Adrenal gland (tissue), 12 donors: ENCODE measurements around the gene CAMTA1. TPM values are rescaled to one million over a fixed set of nuclear protein-coding genes. Genes with fewer than 3 reads are reported as not detected.

Experiments used
- DNase-seq, 7 donors: peaks; one replicate each; pipeline ENCODE4 v3.0.0-alpha.2; 2019 to 2020
- H3K27ac ChIP-seq, 5 donors: fragments of 200-600 bp; sonication (generic) in 4 of 5; 1 replicate in 3 of 5; 2 replicates in 2 of 5; pipeline versions ENCODE4 v1.5.1 to v1.8.0; 2016 to 2020; ENCODE audit warnings: mild to moderate bottlenecking in 1 of 5
- H3K27me3 ChIP-seq: fragments of 200-600 bp; 2 replicates; pipeline ENCODE4 v1.8.0; 2021
- H3K36me3 ChIP-seq, 2 donors: fragments of 200-600 bp; replicated peaks in 1 of 2; 1 replicate in 1 of 2; 2 replicates in 1 of 2; pipeline versions ENCODE4 v1.5.1 to v1.8.0; 2018 to 2022
- H3K4me1 ChIP-seq, 2 donors: fragments of 200-600 bp; replicated peaks in 1 of 2; 1 replicate in 1 of 2; 2 replicates in 1 of 2; pipeline versions ENCODE4 v1.5.1 to v1.8.0; 2018 to 2021
- H3K4me3 ChIP-seq, 4 donors: fragments of 200-600 bp; sonication (generic) in 3 of 4; one replicate each; pipeline ENCODE4 v1.5.1; 2016 to 2018
- H3K9me3 ChIP-seq, 3 donors: fragments of 200-600 bp; sonication (generic) in 1 of 3; replicated peaks in 1 of 3; 1 replicate in 2 of 3; 2 replicates in 1 of 3; pipeline versions ENCODE4 v1.5.1 to v1.8.0; 2016 to 2021
- CTCF ChIP-seq, 6 experiments: fragments of 450-650 bp in 4 of 6; fragments of 200-600 bp in 2 of 6; sonication (generic) in 1 of 6; IDR thresholded peaks; 1 replicate in 5 of 6; 2 replicates in 1 of 6; pipeline versions ENCODE4 v1.5.1 to v1.8.0; 2016 to 2021; ENCODE audit warnings: antibody characterized with exemption in 6 of 6, mild to moderate bottlenecking in 2 of 6, moderate library complexity in 1 of 6
- POLR2A ChIP-seq, 2 donors: fragments of 450-650 bp; IDR thresholded peaks; one replicate each; pipeline ENCODE4 v1.6.1; 2017; ENCODE audit warnings: antibody characterized with exemption in 2 of 2, mild to moderate bottlenecking in 2 of 2, moderate library complexity in 1 of 2
- WGBS, 4 donors: extraction: QIAGEN DNeasy Blood & Tissue Kit in 2 of 4; methylation state at CpG; one replicate each; pipeline versions ENCODE4 v1.1.5 to v1.1.7; 2013 to 2017; 5-methylcytosine and 5-hydroxymethylcytosine counted together
- intact Hi-C, 2 donors: fragments of 100-400 bp; cut with DNase I; formaldehyde crosslinking; loops; one replicate each; pipeline versions ENCODE4 v1.14.1 to v1.15.0; 2022 to 2023
- polyA plus RNA-seq, 3 donors: library from polyadenylated mRNA; stranded (reverse); fragments of 200-250 nt in 2 of 3; fragments of 350-450 nt in 1 of 3; fragmentation: Illumina TruSeq in 1 of 3; extraction: RNeasy Lipid Tissue Mini Kit (QIAGEN cat#74804) in 1 of 3; gene quantifications; one replicate each; pipeline ENCODE4 v1.2.3, GENCODE V29; 2013 to 2014
- total RNA-seq, 9 donors: library from RNA; depleted of rRNA in 4 of 9; stranded (reverse); fragments of >200 nt in 4 of 9; fragments of 120-200 nt in 1 of 9; fragmentation: NEBNext Ultra II Directional in 1 of 9; extraction: Animal tissue kit (Norgen Biotek cat#: 25700) in 1 of 9; gene quantifications; one replicate each; pipeline versions ENCODE4 v1.1.0 to v1.2.4, GENCODE V29; 2013 to 2023
- donor health status: healthy with polysubstance abuse.
- donor health status: Bipolar disorder and iron deficiency.
- donor health status: DM: yes; HTN: yes; CAD: no.
- donor health status: DM: no; HTN: no; CAD: no.
- donor health status: DM: no; HTN: no; CAD: no.
- donor health status: DM: yes; HTN: yes; CAD: no.

The CAMTA1 gene
- total and polyA plus RNA-seq, 12 donors, result 62.9 to 141 (median 96.9) TPM

GRCh38 chr1:7300893-7301663 lies 515.8 kb downstream of the CAMTA1 start:
- Histone ChIP-seq H3K36me3 (no peaks in the 10 kb centered on the region), H3K4me1 (peaks cover 4 to 16% of the 10 kb centered on the region in 2 donors), H3K27ac (no peak overlapping the region), H3K9me3 (no peaks in the 10 kb centered on the region), H3K27me3 (no peaks in the 10 kb centered on the region), H3K4me3 (no peak overlapping the region)
- WGBS, 4 donors, result 69 to 80% (median 75%) methylated on average over 10 of the region's 10 CpGs
- TF ChIP-seq POLR2A (IDR thresholded peaks at IDR 0.05), result no peak
- TF ChIP-seq CTCF (IDR thresholded peaks at IDR 0.05), result no peak
- peak in 5 of 7 donors; percentile 27 to 62 (median 37) for DNase-seq
- intact Hi-C loops, result no loop called here

- no peak for DNase-seq
- intact Hi-C loops, result no loop called here
- Histone ChIP-seq H3K4me1 (peaks cover 4 to 16% of the 10 kb centered on the region in 2 donors), H3K27ac (no peak overlapping the region), H3K4me3 (no peak overlapping the region), H3K27me3 (no peaks in the 10 kb centered on the region), H3K9me3 (no peaks in the 10 kb centered on the region), H3K36me3 (no peaks in the 10 kb centered on the region)
- no peak for TF ChIP-seq POLR2A (IDR thresholded peaks at IDR 0.05)
- no peak for TF ChIP-seq CTCF (IDR thresholded peaks at IDR 0.05)
- WGBS, 4 donors, result 75 to 83% (median 78%) methylated on average over 6 to 7 of the region's 7 CpGs
These were observed 516.4 kb downstream of the CAMTA1 start for GRCh38 chr1:7301664-7301981.

- H3K27me3 ChIP-seq, result no peaks in the 10 kb centered on the region
- WGBS, 4 donors, result 72 to 84% (median 77%) methylated on average over 6 of the region's 6 CpGs
- TF ChIP-seq POLR2A (IDR thresholded peaks at IDR 0.05), result no peak
- TF ChIP-seq CTCF (IDR thresholded peaks at IDR 0.05), result no peak
- no peaks in the 10 kb centered on the region for H3K36me3 ChIP-seq
- peaks cover 4 to 16% of the 10 kb centered on the region in 2 donors for H3K4me1 ChIP-seq
- no peaks in the 10 kb centered on the region for H3K9me3 ChIP-seq
- no peak overlapping the region for H3K27ac ChIP-seq
- no peak overlapping the region for H3K4me3 ChIP-seq
- intact Hi-C loops, result no loop called here
- peak in 1 of 7 donors; percentile 25 for DNase-seq
These were observed 516.9 kb downstream of the CAMTA1 start for GRCh38 chr1:7302126-7302525.

GRCh38 chr1:7302873-7303272 lies 517.6 kb downstream of the CAMTA1 start:
- Histone ChIP-seq H3K27me3 (no peaks in the 10 kb centered on the region), H3K4me1 (peaks cover 4 to 16% of the 10 kb centered on the region in 2 donors), H3K4me3 (no peak overlapping the region), H3K9me3 (no peaks in the 10 kb centered on the region), H3K27ac (no peak overlapping the region), H3K36me3 (no peaks in the 10 kb centered on the region)
- peak in 1 of 7 donors; percentile 1 for DNase-seq
- no peak for TF ChIP-seq POLR2A (IDR thresholded peaks at IDR 0.05)
- TF ChIP-seq CTCF (IDR thresholded peaks at IDR 0.05), result no peak
- intact Hi-C loops, result no loop called here
- WGBS, 4 donors, result 77 to 82% (median 80%) methylated on average over 5 of the region's 5 CpGs
